ENCODE data around the gene DHX16. TPM values are rescaled to one million over a fixed set of nuclear protein-coding genes. Genes with fewer than 3 reads are reported as not detected.

Gene DHX16
- total and polyA plus RNA-seq, 4 donors: 17.9 to 35.2 (median 30.3) TPM

- no peaks in the 10 kb centered on the region for H3K4me1 ChIP-seq (ENCODE audit: control insufficient read depth, insufficient read depth, low read length)
- no peaks in the 10 kb centered on the region for H3K9me3 ChIP-seq (ENCODE audit: control insufficient read depth, insufficient read depth, low read length)
- H3K4me3 ChIP-seq (ENCODE audit: low read depth, low read length): no peak overlapping the region
- DNase-seq (ENCODE audit: low read depth in 4 of 6, low spot score in 6 of 6): no peak
- no peaks in the 10 kb centered on the region for H3K27me3 ChIP-seq (ENCODE audit: control insufficient read depth, insufficient read depth, low read length)
- no peak overlapping the region for H3K27ac ChIP-seq (ENCODE audit: low read depth, low read length)
- WGBS (ENCODE audit: insufficient coverage): 99% methylated on average over 9 of the region's 10 CpGs
- peaks cover 69% of the 10 kb centered on the region for H3K36me3 ChIP-seq (ENCODE audit: control insufficient read depth, insufficient read depth, low read length)
Measured at GRCh38 chr6:30703011-30703410, 30.2 kb upstream of the DHX16 start.

- H3K4me1 ChIP-seq (ENCODE audit: control insufficient read depth, insufficient read depth, low read length): no peaks in the 10 kb centered on the region
- no peak overlapping the region for H3K4me3 ChIP-seq (ENCODE audit: low read depth, low read length)
- DNase-seq (ENCODE audit: low read depth in 4 of 6, low spot score in 6 of 6): no peak
- H3K27me3 ChIP-seq (ENCODE audit: control insufficient read depth, insufficient read depth, low read length): no peaks in the 10 kb centered on the region
- H3K27ac ChIP-seq (ENCODE audit: low read depth, low read length): no peak overlapping the region
- H3K36me3 ChIP-seq (ENCODE audit: control insufficient read depth, insufficient read depth, low read length): peaks cover 48% of the 10 kb centered on the region
- WGBS (ENCODE audit: insufficient coverage): 67% methylated on average over 2 of the region's 4 CpGs
- H3K9me3 ChIP-seq (ENCODE audit: control insufficient read depth, insufficient read depth, low read length): no peaks in the 10 kb centered on the region
Measured at GRCh38 chr6:30700340-30700739, 27.5 kb upstream of the DHX16 start.

GRCh38 chr6:30696432-30696831, 23.6 kb upstream of the DHX16 start:
- Histone ChIP-seq H3K27ac (ENCODE audit: low read depth, low read length) (no peak overlapping the region), H3K36me3 (ENCODE audit: control insufficient read depth, insufficient read depth, low read length) (peaks cover 16% of the 10 kb centered on the region), H3K9me3 (ENCODE audit: control insufficient read depth, insufficient read depth, low read length) (no peaks in the 10 kb centered on the region), H3K4me3 (ENCODE audit: low read depth, low read length) (no peak overlapping the region), H3K27me3 (ENCODE audit: control insufficient read depth, insufficient read depth, low read length) (no peaks in the 10 kb centered on the region), H3K4me1 (ENCODE audit: control insufficient read depth, insufficient read depth, low read length) (no peaks in the 10 kb centered on the region)
- no peak for DNase-seq (ENCODE audit: low read depth in 4 of 6, low spot score in 6 of 6)
- 100% methylated on average over 3 of the region's 5 CpGs for WGBS (ENCODE audit: insufficient coverage)

GRCh38 chr6:30691208-30691847, 18.5 kb upstream of the DHX16 start:
- H3K27ac ChIP-seq (ENCODE audit: low read depth, low read length): peak overlapping the region; percentile 93
- H3K4me1 ChIP-seq (ENCODE audit: control insufficient read depth, insufficient read depth, low read length): peaks cover 35% of the 10 kb centered on the region
- peak overlapping the region; percentile 95 for H3K4me3 ChIP-seq (ENCODE audit: low read depth, low read length)
- no peaks in the 10 kb centered on the region for H3K9me3 ChIP-seq (ENCODE audit: control insufficient read depth, insufficient read depth, low read length)
- no peaks in the 10 kb centered on the region for H3K36me3 ChIP-seq (ENCODE audit: control insufficient read depth, insufficient read depth, low read length)
- 13% methylated on average over 2 of the region's 8 CpGs for WGBS (ENCODE audit: insufficient coverage)
- DNase-seq (ENCODE audit: low read depth in 4 of 6, low spot score in 6 of 6): no peak
- H3K27me3 ChIP-seq (ENCODE audit: control insufficient read depth, insufficient read depth, low read length): no peaks in the 10 kb centered on the region

DNA sequence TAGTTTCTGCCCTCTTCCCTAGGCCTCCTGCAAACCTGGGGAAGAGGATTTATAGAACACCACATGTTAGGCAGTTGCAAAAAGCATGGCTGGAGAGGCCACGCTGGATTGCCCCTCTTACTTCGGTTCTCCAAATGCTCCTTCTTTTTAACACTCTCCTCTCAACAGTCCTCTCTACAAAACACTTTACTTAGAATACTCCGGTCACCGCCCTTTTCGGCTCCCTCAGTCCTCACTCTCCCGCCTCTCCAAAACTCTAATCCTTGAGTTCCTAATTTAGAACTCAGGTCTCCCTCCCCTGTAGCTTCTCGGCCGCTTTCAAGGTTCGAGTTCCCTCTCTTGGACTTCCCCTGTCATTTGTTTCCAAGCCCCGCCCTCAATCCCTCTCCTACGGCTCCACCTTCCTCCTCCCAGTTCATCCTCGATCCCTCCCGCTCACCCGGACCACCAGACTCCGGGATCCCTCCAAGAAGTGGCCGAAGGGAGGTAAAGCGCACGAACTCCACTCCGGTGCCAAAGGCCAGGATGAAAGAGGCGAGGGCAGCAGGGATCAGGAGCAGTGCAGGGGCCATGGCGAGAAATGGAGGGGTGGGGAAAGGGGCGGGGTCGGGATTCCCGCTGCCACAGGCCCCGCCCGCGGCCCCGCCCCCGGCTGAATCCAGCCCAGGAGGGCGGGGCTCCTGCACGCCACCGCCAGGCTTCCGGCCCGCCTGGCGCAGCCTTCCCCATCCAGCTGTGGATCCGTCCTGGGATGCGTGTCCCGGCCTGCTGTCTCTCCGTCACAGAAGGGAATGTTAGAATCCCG, 17.8 kb upstream of the DHX16 start, which contains the start of gene NRM:
Gene NRM, minus strand, starts transcription at position 582 of the 805 bp plus-strand sequence. Its CDS starts 10 bp downstream, at position 572.
- 0% methylated on average over 39 of the region's 40 CpGs for WGBS (ENCODE audit: insufficient coverage)
- Histone ChIP-seq H3K4me1 (ENCODE audit: control insufficient read depth, insufficient read depth, low read length) (peaks cover 42% of the 10 kb centered on the region), H3K27me3 (ENCODE audit: control insufficient read depth, insufficient read depth, low read length) (no peaks in the 10 kb centered on the region), H3K36me3 (ENCODE audit: control insufficient read depth, insufficient read depth, low read length) (peaks cover 3% of the 10 kb centered on the region), H3K27ac (ENCODE audit: low read depth, low read length) (peak within 1 kb of the TSS; percentile 93), H3K9me3 (ENCODE audit: control insufficient read depth, insufficient read depth, low read length) (no peaks in the 10 kb centered on the region), H3K4me3 (ENCODE audit: low read depth, low read length) (peak within 1 kb of the TSS; percentile 95)
- peak; percentile 72 to 95 (median 84) for DNase-seq (ENCODE audit: low read depth in 4 of 6, low spot score in 6 of 6)

DNA sequence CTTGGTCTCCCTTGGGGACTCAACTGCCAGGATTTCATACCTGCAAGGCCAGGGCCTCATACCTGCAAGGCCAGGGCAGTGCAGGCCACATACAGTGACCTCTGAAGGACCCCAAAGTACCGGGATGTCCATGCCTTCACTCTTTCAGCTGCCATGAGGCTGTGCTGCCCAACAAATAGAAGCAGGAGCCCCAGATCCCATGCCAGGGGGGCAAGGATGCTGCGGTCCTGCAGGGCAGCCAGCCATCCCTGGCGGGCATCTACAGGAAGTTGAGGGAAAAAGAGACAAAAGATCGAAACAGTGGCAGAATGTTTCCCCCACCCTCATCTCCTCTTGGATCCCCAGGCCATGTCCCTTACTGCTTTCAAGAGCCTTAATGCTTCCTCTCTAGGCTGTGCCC, 17.2 kb upstream of the DHX16 start:
- Histone ChIP-seq H3K9me3 (ENCODE audit: control insufficient read depth, insufficient read depth, low read length) (no peaks in the 10 kb centered on the region), H3K36me3 (ENCODE audit: control insufficient read depth, insufficient read depth, low read length) (peaks cover 8% of the 10 kb centered on the region), H3K27me3 (ENCODE audit: control insufficient read depth, insufficient read depth, low read length) (no peaks in the 10 kb centered on the region), H3K4me1 (ENCODE audit: control insufficient read depth, insufficient read depth, low read length) (peaks cover 48% of the 10 kb centered on the region), H3K4me3 (ENCODE audit: low read depth, low read length) (peak overlapping the region; percentile 95), H3K27ac (ENCODE audit: low read depth, low read length) (peak overlapping the region; percentile 93)
- DNase-seq (ENCODE audit: low read depth in 4 of 6, low spot score in 6 of 6): no peak
- 41% methylated on average over 3 of the region's 4 CpGs for WGBS (ENCODE audit: insufficient coverage)

- H3K4me3 ChIP-seq (ENCODE audit: low read depth, low read length): no peak overlapping the region
- peaks cover 8% of the 10 kb centered on the region for H3K36me3 ChIP-seq (ENCODE audit: control insufficient read depth, insufficient read depth, low read length)
- H3K9me3 ChIP-seq (ENCODE audit: control insufficient read depth, insufficient read depth, low read length): no peaks in the 10 kb centered on the region
- H3K27ac ChIP-seq (ENCODE audit: low read depth, low read length): no peak overlapping the region
- H3K27me3 ChIP-seq (ENCODE audit: control insufficient read depth, insufficient read depth, low read length): no peaks in the 10 kb centered on the region
- 86% methylated on average over 7 of the region's 11 CpGs for WGBS (ENCODE audit: insufficient coverage)
- peaks cover 56% of the 10 kb centered on the region for H3K4me1 ChIP-seq (ENCODE audit: control insufficient read depth, insufficient read depth, low read length)
- DNase-seq (ENCODE audit: low read depth in 4 of 6, low spot score in 6 of 6): no peak
Measured at GRCh38 chr6:30689022-30689865, 16.4 kb upstream of the DHX16 start.

- Histone ChIP-seq H3K4me1 (ENCODE audit: control insufficient read depth, insufficient read depth, low read length) (peaks cover 63% of the 10 kb centered on the region), H3K9me3 (ENCODE audit: control insufficient read depth, insufficient read depth, low read length) (no peaks in the 10 kb centered on the region), H3K36me3 (ENCODE audit: control insufficient read depth, insufficient read depth, low read length) (peaks cover 8% of the 10 kb centered on the region), H3K27ac (ENCODE audit: low read depth, low read length) (peak overlapping the region; percentile 98), H3K4me3 (ENCODE audit: low read depth, low read length) (no peak overlapping the region), H3K27me3 (ENCODE audit: control insufficient read depth, insufficient read depth, low read length) (no peaks in the 10 kb centered on the region)
- DNase-seq (ENCODE audit: low read depth in 4 of 6, low spot score in 6 of 6): no peak
- WGBS (ENCODE audit: insufficient coverage): 100% methylated on average over 1 of the region's 9 CpGs
Measured at GRCh38 chr6:30688569-30688968, 15.8 kb upstream of the DHX16 start.

DNA sequence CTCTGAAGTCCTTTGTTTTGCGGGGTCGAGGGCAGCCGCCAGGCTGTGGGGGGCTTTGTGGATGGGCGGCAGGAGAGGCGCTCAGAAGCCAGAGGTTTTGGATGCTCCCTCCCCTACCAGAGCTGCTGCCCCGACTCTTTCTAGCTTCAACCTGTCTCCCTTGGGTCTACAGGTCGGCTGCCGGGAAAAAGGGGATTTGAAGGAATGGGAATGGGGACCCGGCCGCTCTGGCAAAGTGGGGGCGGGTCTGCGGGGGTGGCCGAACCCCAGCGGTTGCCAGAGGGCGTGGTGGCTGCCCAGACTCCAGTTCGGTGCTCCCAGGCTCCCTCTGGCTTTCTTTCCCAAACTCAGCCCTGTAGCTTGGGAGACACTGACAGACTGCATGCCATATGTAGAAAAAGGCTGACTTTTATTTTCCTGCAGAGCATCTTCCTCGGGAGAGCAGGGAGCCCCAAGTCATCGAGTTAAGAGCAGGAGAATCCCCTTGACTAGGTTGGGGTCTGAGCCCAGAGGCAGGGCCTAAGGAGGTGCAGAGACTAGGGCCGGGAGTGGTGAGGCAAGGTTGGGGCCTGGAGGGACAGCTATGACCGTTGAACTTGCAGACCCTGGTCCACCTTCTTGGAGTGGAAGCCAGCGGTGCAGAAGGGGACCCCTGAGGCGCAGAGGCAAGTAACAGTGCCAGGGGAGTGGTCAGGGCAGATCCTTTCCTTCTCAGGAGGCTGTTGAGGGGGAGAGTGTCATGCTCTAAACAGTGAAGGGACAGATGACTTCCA, 15.0 kb upstream of the DHX16 start:
- Histone ChIP-seq H3K4me3 (ENCODE audit: low read depth, low read length) (peak overlapping the region; percentile 99), H3K27me3 (ENCODE audit: control insufficient read depth, insufficient read depth, low read length) (no peaks in the 10 kb centered on the region), H3K9me3 (ENCODE audit: control insufficient read depth, insufficient read depth, low read length) (no peaks in the 10 kb centered on the region), H3K4me1 (ENCODE audit: control insufficient read depth, insufficient read depth, low read length) (peaks cover 70% of the 10 kb centered on the region), H3K36me3 (ENCODE audit: control insufficient read depth, insufficient read depth, low read length) (peaks cover 8% of the 10 kb centered on the region), H3K27ac (ENCODE audit: low read depth, low read length) (peak overlapping the region; percentile 98)
- DNase-seq (ENCODE audit: low read depth in 4 of 6, low spot score in 6 of 6): peak in 2 of 6 donors; percentile 79 to 81
- 15% methylated on average over 13 of the region's 22 CpGs for WGBS (ENCODE audit: insufficient coverage)
